ENCODE measurements around the gene XIRP1. TPM values are rescaled to one million over a fixed set of nuclear protein-coding genes. Genes with fewer than 3 reads are reported as not detected.

XIRP1 gene
- total RNA-seq, 2 donors from 2014 or later: not detected

GRCh38 chr3:39136533-39137434 is 55.6 kb downstream of the XIRP1 start:
- H3K4me1 ChIP-seq: peaks cover 12% of the 10 kb centered on the region
- no peak overlapping the region for H3K27ac ChIP-seq
- no peak overlapping the region for H3K9ac ChIP-seq (ENCODE audit: low read depth in 2 of 2, low read length in 2 of 2)
- TF ChIP-seq, protein P1, sequence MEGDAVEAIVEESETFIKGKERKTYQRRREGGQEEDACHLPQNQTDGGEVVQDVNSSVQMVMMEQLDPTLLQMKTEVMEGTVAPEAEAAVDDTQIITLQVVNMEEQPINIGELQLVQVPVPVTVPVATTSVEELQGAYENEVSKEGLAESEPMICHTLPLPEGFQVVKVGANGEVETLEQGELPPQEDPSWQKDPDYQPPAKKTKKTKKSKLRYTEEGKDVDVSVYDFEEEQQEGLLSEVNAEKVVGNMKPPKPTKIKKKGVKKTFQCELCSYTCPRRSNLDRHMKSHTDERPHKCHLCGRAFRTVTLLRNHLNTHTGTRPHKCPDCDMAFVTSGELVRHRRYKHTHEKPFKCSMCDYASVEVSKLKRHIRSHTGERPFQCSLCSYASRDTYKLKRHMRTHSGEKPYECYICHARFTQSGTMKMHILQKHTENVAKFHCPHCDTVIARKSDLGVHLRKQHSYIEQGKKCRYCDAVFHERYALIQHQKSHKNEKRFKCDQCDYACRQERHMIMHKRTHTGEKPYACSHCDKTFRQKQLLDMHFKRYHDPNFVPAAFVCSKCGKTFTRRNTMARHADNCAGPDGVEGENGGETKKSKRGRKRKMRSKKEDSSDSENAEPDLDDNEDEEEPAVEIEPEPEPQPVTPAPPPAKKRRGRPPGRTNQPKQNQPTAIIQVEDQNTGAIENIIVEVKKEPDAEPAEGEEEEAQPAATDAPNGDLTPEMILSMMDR (IDR thresholded peaks at IDR 0.05): no peak
- intact Hi-C loops (cut with DNase I): no loop called here
- H3K36me3 ChIP-seq: no peaks in the 10 kb centered on the region
- DNase-seq: no peak
- no peak overlapping the region for H3K4me3 ChIP-seq
- no peaks in the 10 kb centered on the region for H3K9me3 ChIP-seq
- no peaks in the 10 kb centered on the region for H3K27me3 ChIP-seq

- peak overlapping the region in 1 of 2 donors; percentile 18 for H3K9ac ChIP-seq (ENCODE audit: low read depth in 2 of 2, low read length in 2 of 2)
- TF ChIP-seq, protein P1 (IDR thresholded peaks at IDR 0.05): no peak
- H3K4me1 ChIP-seq: no peaks in the 10 kb centered on the region
- no peak overlapping the region for H3K27ac ChIP-seq
- no peak overlapping the region for H3K4me3 ChIP-seq
- no peak for DNase-seq
- H3K27me3 ChIP-seq: no peaks in the 10 kb centered on the region
- H3K9me3 ChIP-seq: no peaks in the 10 kb centered on the region
- intact Hi-C loops (cut with DNase I): no loop called here
- H3K36me3 ChIP-seq: no peaks in the 10 kb centered on the region
Measured at GRCh38 chr3:39135170-39135805, 57.1 kb downstream of the XIRP1 start.

DNA sequence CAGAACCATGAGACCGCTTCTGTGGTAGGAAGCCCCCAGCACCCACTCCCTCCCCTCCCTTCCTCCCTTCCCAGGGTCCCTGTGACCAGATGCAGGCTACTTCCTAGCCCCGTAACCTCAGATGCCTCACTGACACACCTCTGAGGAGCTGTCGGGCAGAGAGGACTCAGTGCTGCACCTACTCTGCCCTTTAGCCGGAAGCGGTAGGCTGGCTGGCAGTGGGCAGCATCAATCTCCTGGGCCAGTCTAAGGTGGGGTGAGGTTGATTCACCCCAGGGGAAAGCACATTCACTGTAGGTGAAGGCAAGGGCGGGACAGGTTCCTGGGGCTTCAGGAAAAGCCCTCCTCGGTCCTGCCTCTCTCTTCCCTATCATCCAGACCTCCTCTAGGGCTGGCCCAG is 58.1 kb downstream of the XIRP1 start:
- TF ChIP-seq, protein P1 (IDR thresholded peaks at IDR 0.05): no peak
- no peak overlapping the region for H3K9ac ChIP-seq (ENCODE audit: low read depth in 2 of 2, low read length in 2 of 2)
- H3K27ac ChIP-seq: no peak overlapping the region
- H3K4me3 ChIP-seq: no peak overlapping the region
- intact Hi-C loops (cut with DNase I): no loop called here
- H3K4me1 ChIP-seq: no peaks in the 10 kb centered on the region
- H3K36me3 ChIP-seq: no peaks in the 10 kb centered on the region
- H3K9me3 ChIP-seq: no peaks in the 10 kb centered on the region
- no peaks in the 10 kb centered on the region for H3K27me3 ChIP-seq
- DNase-seq: no peak

- Histone ChIP-seq H3K27ac (no peak overlapping the region), H3K4me1 (no peaks in the 10 kb centered on the region)
- intact Hi-C loops (cut with DNase I): no loop called here
Measured at GRCh38 chr3:39133822-39134221, 58.6 kb downstream of the XIRP1 start.

More at GRCh38 chr3:39133822-39134221, 58.6 kb downstream of the XIRP1 start:
- Histone ChIP-seq H3K27me3 (no peaks in the 10 kb centered on the region), H3K36me3 (no peaks in the 10 kb centered on the region), H3K9me3 (no peaks in the 10 kb centered on the region), H3K9ac (ENCODE audit: low read depth in 2 of 2, low read length in 2 of 2) (no peak overlapping the region), H3K4me3 (no peak overlapping the region)
- no peak for DNase-seq
- TF ChIP-seq, protein P1 (IDR thresholded peaks at IDR 0.05): no peak

Small RNAs within 50 kb of the gene (microRNA-seq; reads per million reads assigned to microRNA genes)
- gene MIR6822: not detected

Other genes with a start within 250 kb of the XIRP1 start
- under 1 TPM; 0.05 to 0.61 TPM for gene SCN11A, start 140.7 kb downstream of the XIRP1 start, total RNA-seq
- 10 to 100 TPM; 26.1 to 51.2 TPM for gene WDR48, start 140.6 kb downstream of the XIRP1 start, total RNA-seq
- 100 to 1,000 TPM in 1 of 2 donors, 10 to 100 TPM in 1; 84.2 to 106 TPM for gene GORASP1, start 85.0 kb downstream of the XIRP1 start, total RNA-seq
- 1 to 10 TPM; 2.8 to 6.1 TPM for gene TTC21A, start 84.9 kb downstream of the XIRP1 start, total RNA-seq
- gene CSRNP1, start 39.0 kb downstream of the XIRP1 start, total RNA-seq: 10 to 100 TPM; 11.2 to 26.6 TPM
- gene CX3CR1, start 87.4 kb upstream of the XIRP1 start, total RNA-seq: under 1 TPM; 0.57 to 0.66 TPM
- gene CCR8, start 137.1 kb upstream of the XIRP1 start, total RNA-seq: under 1 TPM; 0.29 to 0.47 TPM
- 10 to 100 TPM; 41.7 to 45.5 TPM for gene SLC25A38, start 190.8 kb upstream of the XIRP1 start, total RNA-seq
- 1,000 to 10,000 TPM in 1 of 2 donors, 100 to 1,000 TPM in 1; 896 to 1,381 TPM for gene RPSA, start 214.1 kb upstream of the XIRP1 start, total RNA-seq

All from colonic mucosa (tissue), 4 donors.